Colonic mucosa (tissue), 4 donors: ENCODE measurements around the gene HECW1. TPM values are rescaled to one million over a fixed set of nuclear protein-coding genes. Genes with fewer than 3 reads are reported as not detected.
"Not testable (repeated sequence)": the region's sequence is repeated elsewhere in the genome, so short reads cannot be mapped to it uniquely, and the experiment has no call there.

Experiments used
- DNase-seq: peaks from one replicate; pipeline ENCODE4 v3.0.0-alpha.2; 2020
- H3K27ac ChIP-seq: fragments of 200-600 bp; one replicate; pipeline ENCODE4 v1.8.0; 2021
- H3K27me3 ChIP-seq: fragments of 200-600 bp; one replicate; pipeline ENCODE4 v1.8.0; 2021
- H3K36me3 ChIP-seq: fragments of 200-600 bp; one replicate; pipeline ENCODE4 v1.8.0; 2021
- H3K4me1 ChIP-seq: fragments of 200-600 bp; one replicate; pipeline ENCODE4 v1.8.0; 2021; ENCODE audit warnings: mild to moderate bottlenecking
- H3K4me3 ChIP-seq: fragments of 200-600 bp; one replicate; pipeline ENCODE4 v1.8.0; 2021
- H3K9ac ChIP-seq, 2 donors: one replicate each; pipeline ENCODE4 v1.7.0; 2013; ENCODE audit warnings: control low read depth in 2 of 2, low read depth in 2 of 2, low read length in 2 of 2
- H3K9me3 ChIP-seq: fragments of 200-600 bp; one replicate; pipeline ENCODE4 v1.8.0; 2021
- intact Hi-C: fragments of 100-400 bp; cut with DNase I; formaldehyde crosslinking; loops from one replicate; pipeline ENCODE4 v1.14.1; 2022
- total RNA-seq, 2 donors: library from RNA; stranded (reverse); fragmentation: NEBNext Ultra II Directional in 1 of 2; extraction: Animal tissue kit (Norgen Biotek cat#: 25700) in 1 of 2; gene quantifications; one replicate each; pipeline ENCODE4 v1.2.1, GENCODE V29; 2021
- TF ChIP-seq, protein P1 (sequence below): fragments of 200-600 bp; IDR thresholded peaks from one replicate; pipeline ENCODE4 v1.8.0; 2022; ENCODE audit warnings: antibody characterized with exemption, mild to moderate bottlenecking
- donor health status: healthy.
- donor health status: DM: no; HTN: no; CAD: no.
- donor health status: DM: no; HTN: no; CAD: no.

Gene HECW1
- total RNA-seq, 2 donors from 2014 or later = 0.35 to 0.40 TPM

DNA sequence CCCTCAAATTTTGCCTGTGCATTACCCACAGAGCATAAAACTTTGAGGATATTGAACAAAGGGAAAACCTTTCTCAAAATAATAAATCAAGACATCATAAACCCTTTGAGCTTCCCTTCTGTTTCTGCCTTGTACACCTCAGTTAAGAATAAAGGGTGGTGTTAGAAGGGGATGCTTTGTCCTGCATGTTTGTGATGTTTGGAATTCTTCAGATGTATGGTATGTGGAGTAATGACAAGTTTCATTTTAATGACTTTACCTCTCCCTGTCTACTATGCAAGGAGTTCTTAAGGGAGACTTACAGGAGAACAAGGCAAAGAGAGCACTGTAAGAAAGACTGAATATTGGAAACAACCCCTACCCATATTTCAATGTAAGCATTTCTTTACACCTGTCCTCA is 99.2 kb downstream of the HECW1 start:
- Histone ChIP-seq H3K4me1 (no peaks in the 10 kb centered on the region), H3K9ac (no peak overlapping the region), H3K9me3 (no peaks in the 10 kb centered on the region), H3K27ac (no peak overlapping the region), H3K36me3 (no peaks in the 10 kb centered on the region), H3K27me3 (no peaks in the 10 kb centered on the region), H3K4me3 (no peak overlapping the region)
- TF ChIP-seq, protein P1, sequence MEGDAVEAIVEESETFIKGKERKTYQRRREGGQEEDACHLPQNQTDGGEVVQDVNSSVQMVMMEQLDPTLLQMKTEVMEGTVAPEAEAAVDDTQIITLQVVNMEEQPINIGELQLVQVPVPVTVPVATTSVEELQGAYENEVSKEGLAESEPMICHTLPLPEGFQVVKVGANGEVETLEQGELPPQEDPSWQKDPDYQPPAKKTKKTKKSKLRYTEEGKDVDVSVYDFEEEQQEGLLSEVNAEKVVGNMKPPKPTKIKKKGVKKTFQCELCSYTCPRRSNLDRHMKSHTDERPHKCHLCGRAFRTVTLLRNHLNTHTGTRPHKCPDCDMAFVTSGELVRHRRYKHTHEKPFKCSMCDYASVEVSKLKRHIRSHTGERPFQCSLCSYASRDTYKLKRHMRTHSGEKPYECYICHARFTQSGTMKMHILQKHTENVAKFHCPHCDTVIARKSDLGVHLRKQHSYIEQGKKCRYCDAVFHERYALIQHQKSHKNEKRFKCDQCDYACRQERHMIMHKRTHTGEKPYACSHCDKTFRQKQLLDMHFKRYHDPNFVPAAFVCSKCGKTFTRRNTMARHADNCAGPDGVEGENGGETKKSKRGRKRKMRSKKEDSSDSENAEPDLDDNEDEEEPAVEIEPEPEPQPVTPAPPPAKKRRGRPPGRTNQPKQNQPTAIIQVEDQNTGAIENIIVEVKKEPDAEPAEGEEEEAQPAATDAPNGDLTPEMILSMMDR = no peak
- no peak for DNase-seq
- intact Hi-C loops = no loop called here

DNA sequence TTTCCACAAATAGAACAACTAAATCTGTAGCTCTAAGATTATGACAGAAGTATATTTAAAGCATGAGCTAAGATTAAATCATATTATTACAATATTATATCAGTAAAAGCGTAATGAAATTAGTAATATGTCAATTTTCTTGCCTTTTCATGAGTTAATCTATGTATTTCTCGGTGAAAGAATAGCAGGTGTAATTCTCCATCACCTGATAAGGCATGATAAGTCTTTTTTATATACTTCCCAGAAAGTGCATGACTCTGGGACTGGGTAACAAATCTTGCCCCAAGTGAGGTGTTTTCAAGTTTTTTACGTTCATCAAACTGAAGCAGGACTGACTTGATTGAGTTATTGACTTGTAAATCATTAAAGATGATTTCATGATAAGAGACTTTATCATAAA is 100.5 kb downstream of the HECW1 start:
- no peaks in the 10 kb centered on the region for H3K4me1 ChIP-seq
- no peaks in the 10 kb centered on the region for H3K27me3 ChIP-seq
- no peak overlapping the region for H3K9ac ChIP-seq
- DNase-seq = no peak
- H3K27ac ChIP-seq = no peak overlapping the region
- TF ChIP-seq, protein P1 = no peak
- intact Hi-C loops = no loop called here
- no peaks in the 10 kb centered on the region for H3K9me3 ChIP-seq
- H3K4me3 ChIP-seq = no peak overlapping the region
- no peaks in the 10 kb centered on the region for H3K36me3 ChIP-seq

DNA sequence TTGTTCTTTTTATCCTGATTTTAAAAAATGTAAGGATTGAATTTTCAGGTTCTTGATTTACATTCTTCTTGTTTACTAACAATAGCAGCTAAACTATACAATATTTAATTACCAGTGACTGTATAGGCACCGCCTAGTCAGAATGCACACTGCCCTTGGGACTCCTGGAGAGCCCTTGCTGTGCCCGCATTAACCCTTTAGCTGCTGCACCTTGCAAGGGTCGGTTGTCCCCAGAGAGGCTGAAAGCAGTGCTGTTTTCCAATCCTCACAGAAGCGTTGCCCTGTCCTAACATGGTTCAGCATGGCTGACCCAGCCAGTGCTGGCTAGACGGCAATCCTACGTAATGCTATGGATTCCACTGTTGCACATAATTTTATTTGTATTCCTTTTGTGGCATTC is 102.6 kb downstream of the HECW1 start:
- Histone ChIP-seq H3K4me1 (no peaks in the 10 kb centered on the region), H3K9me3 (no peaks in the 10 kb centered on the region), H3K27me3 (no peaks in the 10 kb centered on the region), H3K27ac (no peak overlapping the region), H3K4me3 (no peak overlapping the region), H3K36me3 (no peaks in the 10 kb centered on the region), H3K9ac (no peak overlapping the region)
- TF ChIP-seq, protein P1 = no peak
- intact Hi-C loops = no loop called here
- no peak for DNase-seq

DNA sequence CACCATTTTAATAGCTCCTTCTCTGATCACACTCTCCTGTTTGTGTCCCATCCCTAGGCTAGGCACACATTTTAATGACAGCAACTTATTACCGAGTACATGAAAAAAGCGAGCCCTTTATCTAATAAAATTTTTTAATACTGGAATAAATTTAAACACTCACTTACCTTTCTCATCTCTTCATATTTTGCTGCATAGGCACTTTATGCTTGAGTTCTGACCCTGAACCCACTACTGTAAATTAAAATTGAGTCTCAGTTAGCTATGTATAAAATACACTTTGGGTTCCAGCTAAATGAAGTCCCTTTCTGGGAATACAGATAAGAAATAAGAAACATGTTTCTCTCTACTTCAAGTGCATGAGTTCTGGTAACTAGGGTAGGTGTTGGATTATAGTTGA is 104.6 kb downstream of the HECW1 start:
- no peaks in the 10 kb centered on the region for H3K36me3 ChIP-seq
- no peak overlapping the region for H3K4me3 ChIP-seq
- DNase-seq = no peak
- H3K4me1 ChIP-seq = no peaks in the 10 kb centered on the region
- intact Hi-C loops = no loop called here
- no peak overlapping the region for H3K9ac ChIP-seq
- no peaks in the 10 kb centered on the region for H3K27me3 ChIP-seq
- TF ChIP-seq, protein P1 = no peak
- H3K9me3 ChIP-seq = no peaks in the 10 kb centered on the region
- no peak overlapping the region for H3K27ac ChIP-seq

DNA sequence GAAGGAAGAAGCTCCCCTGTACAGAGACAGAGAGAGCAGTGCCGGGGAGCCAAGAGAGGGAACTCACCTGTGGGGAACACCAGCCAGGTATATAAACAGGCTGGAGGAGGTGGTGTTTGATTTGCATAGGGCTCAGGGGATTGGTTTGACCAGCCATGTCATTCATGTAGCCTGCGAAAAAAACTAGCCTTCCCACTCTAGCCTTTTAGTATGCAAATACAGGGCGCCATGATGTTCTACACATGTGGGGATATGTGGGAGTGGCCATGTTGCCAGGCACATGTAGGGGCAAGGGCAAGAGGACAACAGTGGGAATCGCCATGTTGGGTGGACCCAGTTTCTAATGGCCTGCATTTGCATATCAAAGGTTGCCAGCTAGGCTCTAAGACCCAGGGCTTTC is 106.5 kb downstream of the HECW1 start:
- H3K4me1 ChIP-seq, DNase-seq, intact Hi-C loops, H3K9me3 ChIP-seq, H3K27ac ChIP-seq, H3K4me3 ChIP-seq, H3K9ac ChIP-seq, H3K27me3 ChIP-seq, H3K36me3 ChIP-seq: not testable (repeated sequence)

DNA sequence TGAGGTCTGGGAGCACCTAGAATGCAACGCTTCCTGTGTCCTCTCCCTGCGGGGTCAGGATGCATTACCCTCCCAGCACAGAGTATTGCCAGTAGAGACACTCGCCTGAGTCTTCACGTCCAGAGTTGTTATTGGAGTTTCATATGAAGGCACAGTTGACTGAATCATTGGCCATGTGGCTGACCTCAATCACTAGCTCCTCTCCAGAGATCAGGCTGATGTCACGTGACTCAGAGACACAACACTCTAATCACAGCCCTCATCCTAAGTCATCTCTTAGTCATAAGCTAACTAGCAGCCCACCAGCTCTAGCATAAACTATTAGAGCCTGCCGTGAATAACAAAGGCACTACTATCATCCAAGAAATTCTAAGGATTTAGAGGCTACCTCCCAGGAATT is 107.8 kb downstream of the HECW1 start:
- Histone ChIP-seq H3K27me3 (no peaks in the 10 kb centered on the region), H3K9me3 (no peaks in the 10 kb centered on the region)

More for the DNA sequence above, 107.8 kb downstream of the HECW1 start:
- no peak overlapping the region for H3K4me3 ChIP-seq
- intact Hi-C loops = no loop called here
- DNase-seq = no peak
- TF ChIP-seq, protein P1 = no peak
- H3K4me1 ChIP-seq = no peaks in the 10 kb centered on the region
- H3K36me3 ChIP-seq = no peaks in the 10 kb centered on the region
- H3K27ac ChIP-seq = no peak overlapping the region
- H3K9ac ChIP-seq = no peak overlapping the region
